SK-N-SH treated with all-trans-retinoic acid at 6 μM for 48 hours (cell line): ENCODE measurements around the gene ANAPC2.

ENCODE experiments used
- BACH2 ChIP-seq: fragments of 250-450 bp; sonication (Bioruptor Pico); IDR thresholded peaks from 2 replicates; pipeline ENCODE4 v1.9.0; 2021; ENCODE audit warnings: mild to moderate bottlenecking, borderline replicate concordance
- GLIS3 ChIP-seq: fragments of 250-450 bp; sonication (Bioruptor Pico); IDR thresholded peaks from 2 replicates; pipeline ENCODE4 v1.5.0; 2020; ENCODE audit warnings: mild to moderate bottlenecking, moderate library complexity
- ISL1 ChIP-seq: fragments of 250-450 bp; sonication (Bioruptor Pico); IDR thresholded peaks from 2 replicates; pipeline ENCODE4 v2.1.2; 2022; ENCODE audit warnings: mild to moderate bottlenecking, moderate library complexity
- RARB ChIP-seq: fragments of 250-450 bp; sonication (Bioruptor Pico); IDR thresholded peaks from 2 replicates; pipeline ENCODE4 v1.8.0; 2021; ENCODE audit warnings: mild to moderate bottlenecking, moderate library complexity
- SNAI2 ChIP-seq: fragments of 250-450 bp; sonication (Bioruptor Pico); IDR thresholded peaks from 2 replicates; pipeline ENCODE4 v1.5.0; 2020; ENCODE audit warnings: mild to moderate bottlenecking, moderate library complexity
- TCF4 ChIP-seq: fragments of 250-450 bp; sonication (Bioruptor Pico); IDR thresholded peaks from 2 replicates; pipeline ENCODE4 v1.8.0; 2021; ENCODE audit warnings: mild to moderate bottlenecking, moderate library complexity, borderline replicate concordance
- TOX ChIP-seq: fragments of 250-450 bp; sonication (Bioruptor Pico); IDR thresholded peaks from 2 replicates; pipeline ENCODE4 v1.8.0; 2021; ENCODE audit warnings: mild to moderate bottlenecking, moderate library complexity, borderline replicate concordance
- ZC3H10 ChIP-seq: fragments of 250-450 bp; sonication (Bioruptor Pico); IDR thresholded peaks from 2 replicates; pipeline ENCODE4 v1.5.1; 2021; ENCODE audit warnings: mild to moderate bottlenecking, moderate library complexity
- ZNF70 ChIP-seq: fragments of 450-650 bp; formaldehyde crosslinking; IDR thresholded peaks from 2 replicates; pipeline ENCODE4 v1.5.0; 2020; ENCODE audit warnings: mild to moderate bottlenecking, moderate library complexity
- ZNF8 ChIP-seq: fragments of 450-650 bp; formaldehyde crosslinking; IDR thresholded peaks from 2 replicates; pipeline ENCODE4 v1.5.0; 2020; ENCODE audit warnings: mild to moderate bottlenecking, moderate library complexity
- TF ChIP-seq, protein P1 (sequence below): fragments of 250-450 bp; sonication (Bioruptor Pico); IDR thresholded peaks from 2 replicates; pipeline ENCODE4 v1.8.0; 2020; ENCODE audit warnings: mild to moderate bottlenecking, moderate library complexity, borderline replicate concordance
- TF ChIP-seq, protein P2 (sequence below): fragments of 250-450 bp; sonication (Bioruptor Pico); IDR thresholded peaks from 2 replicates; pipeline ENCODE4 v1.8.0; 2021; ENCODE audit warnings: low read depth, mild to moderate bottlenecking, moderate library complexity, borderline replicate concordance
- TF ChIP-seq, protein P3 (sequence below): fragments of 250-450 bp; sonication (Bioruptor Pico); IDR thresholded peaks from 2 replicates; pipeline ENCODE4 v1.5.1; 2020; ENCODE audit warnings: low read depth, mild to moderate bottlenecking, moderate library complexity

DNA sequence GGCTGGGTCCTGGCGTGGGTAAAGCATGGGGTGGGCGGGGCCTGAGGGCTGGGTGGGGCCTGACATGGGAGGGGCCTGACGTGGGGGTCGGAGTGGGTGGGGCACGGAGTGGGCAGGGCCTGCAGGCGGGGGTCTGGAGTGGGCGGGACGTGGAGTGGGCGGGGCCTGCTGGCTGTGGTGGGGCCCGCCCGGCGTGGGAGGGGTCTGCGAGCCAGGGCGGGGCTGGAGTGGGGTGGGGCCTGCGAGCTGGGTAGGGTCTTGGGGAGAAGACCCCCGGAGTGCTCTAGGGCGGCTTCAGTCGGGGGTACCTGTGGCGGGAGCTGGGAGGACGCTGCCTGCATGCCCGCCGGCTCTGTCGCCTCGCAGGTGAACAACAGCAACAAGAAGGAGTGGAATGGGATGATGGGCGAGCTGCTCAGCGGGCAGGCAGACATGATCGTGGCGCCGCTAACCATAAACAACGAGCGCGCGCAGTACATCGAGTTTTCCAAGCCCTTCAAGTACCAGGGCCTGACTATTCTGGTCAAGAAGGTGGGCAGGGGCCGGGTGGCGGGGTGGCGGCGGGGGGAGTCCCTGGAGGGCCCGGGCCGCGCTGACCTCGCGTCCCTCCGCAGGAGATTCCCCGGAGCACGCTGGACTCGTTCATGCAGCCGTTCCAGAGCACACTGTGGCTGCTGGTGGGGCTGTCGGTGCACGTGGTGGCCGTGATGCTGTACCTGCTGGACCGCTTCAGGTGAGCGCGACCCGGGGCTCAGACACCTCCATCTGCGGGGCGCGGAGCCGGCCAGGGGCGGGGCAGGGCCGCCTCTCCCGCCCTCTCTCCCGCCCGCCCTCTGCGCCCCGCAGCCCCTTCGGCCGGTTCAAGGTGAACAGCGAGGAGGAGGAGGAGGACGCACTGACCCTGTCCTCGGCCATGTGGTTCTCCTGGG is 26.5 kb downstream of the ANAPC2 start:
- TF ChIP-seq, protein P1, sequence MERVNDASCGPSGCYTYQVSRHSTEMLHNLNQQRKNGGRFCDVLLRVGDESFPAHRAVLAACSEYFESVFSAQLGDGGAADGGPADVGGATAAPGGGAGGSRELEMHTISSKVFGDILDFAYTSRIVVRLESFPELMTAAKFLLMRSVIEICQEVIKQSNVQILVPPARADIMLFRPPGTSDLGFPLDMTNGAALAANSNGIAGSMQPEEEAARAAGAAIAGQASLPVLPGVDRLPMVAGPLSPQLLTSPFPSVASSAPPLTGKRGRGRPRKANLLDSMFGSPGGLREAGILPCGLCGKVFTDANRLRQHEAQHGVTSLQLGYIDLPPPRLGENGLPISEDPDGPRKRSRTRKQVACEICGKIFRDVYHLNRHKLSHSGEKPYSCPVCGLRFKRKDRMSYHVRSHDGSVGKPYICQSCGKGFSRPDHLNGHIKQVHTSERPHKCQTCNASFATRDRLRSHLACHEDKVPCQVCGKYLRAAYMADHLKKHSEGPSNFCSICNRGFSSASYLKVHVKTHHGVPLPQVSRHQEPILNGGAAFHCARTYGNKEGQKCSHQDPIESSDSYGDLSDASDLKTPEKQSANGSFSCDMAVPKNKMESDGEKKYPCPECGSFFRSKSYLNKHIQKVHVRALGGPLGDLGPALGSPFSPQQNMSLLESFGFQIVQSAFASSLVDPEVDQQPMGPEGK (CRISPR knock-in tag), result no peak
- TF ChIP-seq, protein P2, sequence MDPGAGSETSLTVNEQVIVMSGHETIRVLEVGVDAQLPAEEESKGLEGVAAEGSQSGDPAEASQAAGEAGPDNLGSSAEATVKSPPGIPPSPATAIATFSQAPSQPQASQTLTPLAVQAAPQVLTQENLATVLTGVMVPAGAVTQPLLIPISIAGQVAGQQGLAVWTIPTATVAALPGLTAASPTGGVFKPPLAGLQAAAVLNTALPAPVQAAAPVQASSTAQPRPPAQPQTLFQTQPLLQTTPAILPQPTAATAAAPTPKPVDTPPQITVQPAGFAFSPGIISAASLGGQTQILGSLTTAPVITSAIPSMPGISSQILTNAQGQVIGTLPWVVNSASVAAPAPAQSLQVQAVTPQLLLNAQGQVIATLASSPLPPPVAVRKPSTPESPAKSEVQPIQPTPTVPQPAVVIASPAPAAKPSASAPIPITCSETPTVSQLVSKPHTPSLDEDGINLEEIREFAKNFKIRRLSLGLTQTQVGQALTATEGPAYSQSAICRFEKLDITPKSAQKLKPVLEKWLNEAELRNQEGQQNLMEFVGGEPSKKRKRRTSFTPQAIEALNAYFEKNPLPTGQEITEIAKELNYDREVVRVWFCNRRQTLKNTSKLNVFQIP, result no peak
- TF ChIP-seq ISL1 (CRISPR knock-in tag), result no peak
- TF ChIP-seq SNAI2 (CRISPR knock-in tag), result no peak
- TF ChIP-seq GLIS3, result no peak
- no peak for TF ChIP-seq RARB (CRISPR knock-in tag)
- TF ChIP-seq BACH2 (CRISPR knock-in tag), result no peak
- TF ChIP-seq TCF4 (CRISPR knock-in tag), result no peak
- TF ChIP-seq ZC3H10 (CRISPR knock-in tag), result no peak
- no peak for TF ChIP-seq TOX (CRISPR knock-in tag)
- TF ChIP-seq ZNF70 (CRISPR knock-in tag), result no peak
- TF ChIP-seq, protein P3, sequence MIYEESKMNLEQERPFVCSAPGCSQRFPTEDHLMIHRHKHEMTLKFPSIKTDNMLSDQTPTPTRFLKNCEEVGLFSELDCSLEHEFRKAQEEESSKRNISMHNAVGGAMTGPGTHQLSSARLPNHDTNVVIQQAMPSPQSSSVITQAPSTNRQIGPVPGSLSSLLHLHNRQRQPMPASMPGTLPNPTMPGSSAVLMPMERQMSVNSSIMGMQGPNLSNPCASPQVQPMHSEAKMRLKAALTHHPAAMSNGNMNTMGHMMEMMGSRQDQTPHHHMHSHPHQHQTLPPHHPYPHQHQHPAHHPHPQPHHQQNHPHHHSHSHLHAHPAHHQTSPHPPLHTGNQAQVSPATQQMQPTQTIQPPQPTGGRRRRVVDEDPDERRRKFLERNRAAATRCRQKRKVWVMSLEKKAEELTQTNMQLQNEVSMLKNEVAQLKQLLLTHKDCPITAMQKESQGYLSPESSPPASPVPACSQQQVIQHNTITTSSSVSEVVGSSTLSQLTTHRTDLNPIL (CRISPR knock-in tag), result no peak
- no peak for TF ChIP-seq ZNF8 (CRISPR knock-in tag)
